Measurements from ENCODE around the gene ACTMAP. TPM values are rescaled to one million over a fixed set of nuclear protein-coding genes. Genes with fewer than 3 reads are reported as not detected.
A peak's percentile ranks its signal among the peaks of the same experiment; 100 is the strongest.

The ACTMAP gene
- total and polyA plus RNA-seq, 2 of the 13 experiments (the other 11 are each of a cell fraction or from before 2014, with no cell fraction given) = 2.2 to 7.9 TPM

GRCh38 chr19:40718774-40719391, 31.4 kb downstream of the ACTMAP start (continued):
- TF ChIP-seq KLF6 (CRISPR knock-in tag; IDR thresholded peaks at IDR 0.05) = peak; percentile 42; the same call in 1 of the 2 replicates
- TF ChIP-seq KLF13 (CRISPR knock-in tag; IDR thresholded peaks at IDR 0.05) = no peak
- TF ChIP-seq PRPF4 (IDR thresholded peaks at IDR 0.05; ENCODE audit: low read depth, low read length, poor library complexity, severe bottlenecking) = no peak
- no peak for TF ChIP-seq FOXK2 (IDR thresholded peaks at IDR 0.05)
- TF ChIP-seq ZNF790 (CRISPR knock-in tag; IDR thresholded peaks at IDR 0.05; ENCODE audit: borderline replicate concordance) = peak; percentile 23; the same call in 1 of the 2 replicates
- TF ChIP-seq, protein P1, sequence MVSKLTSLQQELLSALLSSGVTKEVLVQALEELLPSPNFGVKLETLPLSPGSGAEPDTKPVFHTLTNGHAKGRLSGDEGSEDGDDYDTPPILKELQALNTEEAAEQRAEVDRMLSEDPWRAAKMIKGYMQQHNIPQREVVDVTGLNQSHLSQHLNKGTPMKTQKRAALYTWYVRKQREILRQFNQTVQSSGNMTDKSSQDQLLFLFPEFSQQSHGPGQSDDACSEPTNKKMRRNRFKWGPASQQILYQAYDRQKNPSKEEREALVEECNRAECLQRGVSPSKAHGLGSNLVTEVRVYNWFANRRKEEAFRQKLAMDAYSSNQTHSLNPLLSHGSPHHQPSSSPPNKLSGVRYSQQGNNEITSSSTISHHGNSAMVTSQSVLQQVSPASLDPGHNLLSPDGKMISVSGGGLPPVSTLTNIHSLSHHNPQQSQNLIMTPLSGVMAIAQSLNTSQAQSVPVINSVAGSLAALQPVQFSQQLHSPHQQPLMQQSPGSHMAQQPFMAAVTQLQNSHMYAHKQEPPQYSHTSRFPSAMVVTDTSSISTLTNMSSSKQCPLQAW (CRISPR knock-in tag; IDR thresholded peaks at IDR 0.05) = no peak
- TF ChIP-seq ZNF468 (CRISPR knock-in tag; IDR thresholded peaks at IDR 0.05) = no peak
- TF ChIP-seq ZNF234 (CRISPR knock-in tag; conservative IDR thresholded peaks at IDR 0.05) = 0 out of 2 replicates have a peak, but pooled peaks have one; percentile 26
- no peak for TF ChIP-seq U2AF1 (optimal IDR thresholded peaks at IDR 0.05; ENCODE audit: low read depth, low read length)
- TF ChIP-seq ZNF280B (CRISPR knock-in tag; IDR thresholded peaks at IDR 0.05; ENCODE audit: borderline replicate concordance) = no peak; the same call in 1 of the 2 replicates
- TF ChIP-seq TBX2 (CRISPR knock-in tag; IDR thresholded peaks at IDR 0.05; ENCODE audit: borderline replicate concordance) = peak; percentile 93
- no peak for TF ChIP-seq NAIF1 (CRISPR knock-in tag; IDR thresholded peaks at IDR 0.05; ENCODE audit: borderline replicate concordance)
- peak; percentile 11; the same call in 1 of the 2 replicates for TF ChIP-seq NFYB (CRISPR knock-in tag; IDR thresholded peaks at IDR 0.05)
- TF ChIP-seq ZNF709 (CRISPR knock-in tag; IDR thresholded peaks at IDR 0.05) = 0 out of 2 replicates have a peak, but pooled peaks have one; percentile 41
- TF ChIP-seq ZNF124 (CRISPR knock-in tag; IDR thresholded peaks at IDR 0.05) = peak; percentile 30; the same call in 1 of the 2 replicates
- TF ChIP-seq GTF2F1 (IDR thresholded peaks at IDR 0.05; ENCODE audit: low read length) = peak; percentile 16; the same call in 1 of the 2 replicates
- no peak for TF ChIP-seq SOX6 (IDR thresholded peaks at IDR 0.05)
- TF ChIP-seq SOX6 (CRISPR knock-in tag; IDR thresholded peaks at IDR 0.05) = peak; percentile 62; the same call in 1 of the 2 replicates
- TF ChIP-seq GZF1 (CRISPR knock-in tag; IDR thresholded peaks at IDR 0.05) = no peak
- TF ChIP-seq EZH2 (conservative IDR thresholded peaks at IDR 0.05; ENCODE audit: low read depth, low read length) = no peak
- TF ChIP-seq ZNF230 (CRISPR knock-in tag; IDR thresholded peaks at IDR 0.05) = 0 out of 2 replicates have a peak, but pooled peaks have one; percentile 73
- TF ChIP-seq ZSCAN22 (CRISPR knock-in tag; IDR thresholded peaks at IDR 0.05) = no peak
- TF ChIP-seq TOPORS (CRISPR knock-in tag; IDR thresholded peaks at IDR 0.05) = no peak
- peak; percentile 77 for TF ChIP-seq ZNF331 (CRISPR knock-in tag; IDR thresholded peaks at IDR 0.05)
- TF ChIP-seq ZNF503 (CRISPR knock-in tag; IDR thresholded peaks at IDR 0.05) = 0 out of 2 replicates have a peak, but pooled peaks have one; percentile 30
- no peak for TF ChIP-seq ATF7 (IDR thresholded peaks at IDR 0.05)
- no peak for TF ChIP-seq ATF7 (CRISPR knock-in tag; IDR thresholded peaks at IDR 0.05)
- TF ChIP-seq PPARG (CRISPR knock-in tag; conservative IDR thresholded peaks at IDR 0.05) = no peak
